Lower lobe of right lung (tissue), 2 donors: Measurements from ENCODE around the gene UAP1L1. TPM values are rescaled to one million over a fixed set of nuclear protein-coding genes. Genes with fewer than 3 reads are reported as not detected.

Experiments
- ATAC-seq, 2 donors: fragments of 200-7000 bp; cut with Tn5 transposase; one replicate each; pipeline ENCODE4 v1.9.1; 2020 to 2022; ENCODE audit warnings: mild to moderate bottlenecking in 2 of 2, moderate library complexity in 2 of 2
- DNase-seq: peaks from one replicate; pipeline ENCODE4 v3.0.0-alpha.2; 2020
- H3K27ac ChIP-seq: fragments of 200-600 bp; one replicate; pipeline ENCODE4 v1.8.0; 2022
- H3K27me3 ChIP-seq: fragments of 200-600 bp; one replicate; pipeline ENCODE4 v1.8.0; 2022; ENCODE audit warnings: low read depth
- H3K36me3 ChIP-seq: fragments of 200-600 bp; one replicate; pipeline ENCODE4 v1.8.0; 2022; ENCODE audit warnings: mild to moderate bottlenecking
- H3K4me1 ChIP-seq: fragments of 200-600 bp; one replicate; pipeline ENCODE4 v1.8.0; 2022
- H3K4me3 ChIP-seq: fragments of 200-600 bp; one replicate; pipeline ENCODE4 v1.8.0; 2022; ENCODE audit warnings: mild to moderate bottlenecking
- H3K9me3 ChIP-seq: fragments of 200-600 bp; one replicate; pipeline ENCODE4 v1.8.0; 2022
- intact Hi-C: fragments of 100-400 bp; cut with DNase I; formaldehyde crosslinking; loops from one replicate; pipeline ENCODE4 v1.11.0; 2022
- total RNA-seq: library from RNA; stranded (reverse); fragmentation: NEBNext Ultra II Directional; extraction: Animal tissue kit (Norgen Biotek cat#: 25700); gene quantifications from one replicate; pipeline ENCODE4 v1.2.1, GENCODE V29; 2021
- TF ChIP-seq, protein P1 (sequence below): fragments of 200-600 bp; IDR thresholded peaks from one replicate; pipeline ENCODE4 v1.8.0; 2022; ENCODE audit warnings: antibody characterized with exemption, mild to moderate bottlenecking
- donor health status: DM: no; HTN: yes; CAD: no; lungs with severe emphysema.

The UAP1L1 gene
- total RNA-seq, 1 donor from 2014 or later: 29.7 TPM

DNA sequence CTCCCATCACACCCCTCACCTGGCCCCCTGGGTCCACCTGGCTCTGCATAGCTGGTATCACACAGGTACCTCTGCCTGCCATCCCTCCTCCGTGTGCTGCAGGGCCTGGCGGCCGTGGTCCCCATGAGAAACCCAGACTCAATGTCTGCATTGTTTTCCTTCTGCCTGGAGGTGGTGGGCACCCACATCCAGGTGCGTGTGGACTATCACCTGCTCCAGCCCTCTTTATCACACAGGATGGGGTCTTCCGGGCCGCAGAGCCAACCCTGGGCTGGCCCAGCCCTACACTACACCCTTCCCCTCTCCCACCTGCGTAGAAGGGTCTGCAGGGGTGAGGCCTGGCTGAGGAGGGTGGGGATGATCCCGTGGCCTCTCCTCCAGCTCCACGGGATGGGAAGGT is 38.4 kb upstream of the UAP1L1 start:
- intact Hi-C loops: no loop called here
- Histone ChIP-seq H3K4me1 (peaks cover 36% of the 10 kb centered on the region), H3K4me3 (no peak overlapping the region), H3K36me3 (peaks cover 19% of the 10 kb centered on the region), H3K9me3 (no peaks in the 10 kb centered on the region), H3K27me3 (peaks cover 8% of the 10 kb centered on the region), H3K27ac (no peak overlapping the region)
- no peak for DNase-seq
- no peak for ATAC-seq
- TF ChIP-seq, protein P1, sequence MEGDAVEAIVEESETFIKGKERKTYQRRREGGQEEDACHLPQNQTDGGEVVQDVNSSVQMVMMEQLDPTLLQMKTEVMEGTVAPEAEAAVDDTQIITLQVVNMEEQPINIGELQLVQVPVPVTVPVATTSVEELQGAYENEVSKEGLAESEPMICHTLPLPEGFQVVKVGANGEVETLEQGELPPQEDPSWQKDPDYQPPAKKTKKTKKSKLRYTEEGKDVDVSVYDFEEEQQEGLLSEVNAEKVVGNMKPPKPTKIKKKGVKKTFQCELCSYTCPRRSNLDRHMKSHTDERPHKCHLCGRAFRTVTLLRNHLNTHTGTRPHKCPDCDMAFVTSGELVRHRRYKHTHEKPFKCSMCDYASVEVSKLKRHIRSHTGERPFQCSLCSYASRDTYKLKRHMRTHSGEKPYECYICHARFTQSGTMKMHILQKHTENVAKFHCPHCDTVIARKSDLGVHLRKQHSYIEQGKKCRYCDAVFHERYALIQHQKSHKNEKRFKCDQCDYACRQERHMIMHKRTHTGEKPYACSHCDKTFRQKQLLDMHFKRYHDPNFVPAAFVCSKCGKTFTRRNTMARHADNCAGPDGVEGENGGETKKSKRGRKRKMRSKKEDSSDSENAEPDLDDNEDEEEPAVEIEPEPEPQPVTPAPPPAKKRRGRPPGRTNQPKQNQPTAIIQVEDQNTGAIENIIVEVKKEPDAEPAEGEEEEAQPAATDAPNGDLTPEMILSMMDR: no peak

DNA sequence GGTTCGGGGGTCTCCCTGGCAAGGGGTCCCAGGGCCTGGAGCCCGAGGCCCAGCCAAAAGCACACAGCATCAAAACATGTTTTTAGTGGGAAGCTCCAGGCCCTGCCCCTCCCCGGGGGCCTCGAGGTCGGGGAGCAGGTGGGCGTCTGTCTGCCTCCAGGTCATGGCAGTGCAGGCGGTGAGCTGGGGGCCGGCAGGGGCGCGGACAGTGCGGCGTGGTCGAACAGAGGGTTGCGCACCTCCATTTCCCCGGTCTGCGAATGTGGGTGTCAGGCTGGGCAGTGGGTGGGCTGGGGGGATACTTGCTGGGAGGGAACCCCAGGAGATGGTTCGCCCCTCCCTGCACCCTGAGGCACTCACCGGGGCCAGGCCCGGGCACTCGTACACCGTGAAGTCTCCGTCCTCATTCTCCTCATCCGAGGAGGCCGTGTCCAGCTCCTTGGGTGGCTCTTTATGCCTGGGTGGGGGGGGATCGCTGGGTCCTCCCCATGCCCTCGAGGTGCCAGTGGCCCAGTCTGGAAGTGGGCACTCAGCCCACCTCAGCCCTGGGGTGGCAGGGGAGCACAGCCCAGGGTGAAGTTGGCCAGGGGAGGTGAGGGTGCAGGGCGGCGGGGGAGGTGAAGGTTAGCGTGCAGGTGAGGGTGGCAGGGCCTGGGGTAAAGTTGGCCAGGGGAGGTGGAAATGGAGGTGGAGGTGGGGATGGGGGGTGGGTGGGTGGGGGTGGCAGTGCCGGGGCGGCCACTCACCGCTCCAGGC is 37.5 kb upstream of the UAP1L1 start:
- ATAC-seq (no peak), DNase-seq (no peak)
- Histone ChIP-seq H3K27me3 (peaks cover 16% of the 10 kb centered on the region), H3K9me3 (no peaks in the 10 kb centered on the region), H3K4me1 (peaks cover 39% of the 10 kb centered on the region), H3K4me3 (no peak overlapping the region), H3K27ac (no peak overlapping the region), H3K36me3 (peaks cover 19% of the 10 kb centered on the region)
- intact Hi-C loops: no loop called here
- TF ChIP-seq, protein P1: no peak

DNA sequence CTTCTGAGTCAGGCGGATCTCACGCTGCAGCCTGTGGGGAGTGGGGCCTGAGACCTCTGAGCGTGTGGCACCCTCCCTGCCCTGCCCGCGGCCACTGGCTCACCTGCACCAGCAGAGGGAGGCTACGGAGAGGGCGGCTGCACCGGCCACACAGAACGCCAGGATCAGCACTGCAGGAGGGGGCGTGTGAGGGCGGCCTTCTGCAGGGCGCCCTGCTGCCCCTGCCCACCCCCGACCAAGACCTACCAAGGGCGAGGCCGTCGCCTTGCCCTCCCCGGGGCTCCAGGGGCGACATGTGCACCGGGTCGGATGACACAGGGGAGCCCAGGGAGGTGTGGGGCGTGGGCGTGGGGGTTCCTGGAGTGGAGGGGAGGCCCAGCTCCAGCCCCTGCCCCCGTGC is 36.7 kb upstream of the UAP1L1 start:
- no peaks in the 10 kb centered on the region for H3K9me3 ChIP-seq
- TF ChIP-seq, protein P1: no peak
- ATAC-seq (no peak), DNase-seq (no peak)
- peaks cover 19% of the 10 kb centered on the region for H3K36me3 ChIP-seq
- intact Hi-C loops: no loop called here
- H3K27me3 ChIP-seq: peaks cover 23% of the 10 kb centered on the region
- peak overlapping the region; percentile 25 for H3K4me3 ChIP-seq
- peaks cover 38% of the 10 kb centered on the region for H3K4me1 ChIP-seq
- H3K27ac ChIP-seq: peak overlapping the region; percentile 46

DNA sequence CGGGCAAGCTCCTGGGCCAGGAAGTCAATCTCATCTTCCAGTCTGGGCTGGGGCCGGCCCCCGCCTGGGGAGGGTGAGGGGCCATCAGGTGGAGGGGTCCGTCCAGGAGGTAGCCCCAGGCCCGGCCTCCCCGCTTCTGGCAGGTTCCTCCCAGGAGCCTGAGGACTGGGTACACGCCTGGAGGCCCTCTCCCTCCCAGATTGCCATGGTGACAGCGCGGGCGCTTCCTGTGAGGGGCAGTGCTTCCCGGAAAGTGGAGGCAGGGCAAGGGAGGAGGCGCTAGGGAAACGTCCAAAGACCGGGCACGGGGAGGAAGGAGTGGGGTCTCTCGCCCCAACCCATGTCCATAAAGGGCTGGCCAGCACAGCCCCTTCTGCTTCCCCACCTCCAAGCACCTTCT is 36.2 kb upstream of the UAP1L1 start:
- no peaks in the 10 kb centered on the region for H3K9me3 ChIP-seq

DNA sequence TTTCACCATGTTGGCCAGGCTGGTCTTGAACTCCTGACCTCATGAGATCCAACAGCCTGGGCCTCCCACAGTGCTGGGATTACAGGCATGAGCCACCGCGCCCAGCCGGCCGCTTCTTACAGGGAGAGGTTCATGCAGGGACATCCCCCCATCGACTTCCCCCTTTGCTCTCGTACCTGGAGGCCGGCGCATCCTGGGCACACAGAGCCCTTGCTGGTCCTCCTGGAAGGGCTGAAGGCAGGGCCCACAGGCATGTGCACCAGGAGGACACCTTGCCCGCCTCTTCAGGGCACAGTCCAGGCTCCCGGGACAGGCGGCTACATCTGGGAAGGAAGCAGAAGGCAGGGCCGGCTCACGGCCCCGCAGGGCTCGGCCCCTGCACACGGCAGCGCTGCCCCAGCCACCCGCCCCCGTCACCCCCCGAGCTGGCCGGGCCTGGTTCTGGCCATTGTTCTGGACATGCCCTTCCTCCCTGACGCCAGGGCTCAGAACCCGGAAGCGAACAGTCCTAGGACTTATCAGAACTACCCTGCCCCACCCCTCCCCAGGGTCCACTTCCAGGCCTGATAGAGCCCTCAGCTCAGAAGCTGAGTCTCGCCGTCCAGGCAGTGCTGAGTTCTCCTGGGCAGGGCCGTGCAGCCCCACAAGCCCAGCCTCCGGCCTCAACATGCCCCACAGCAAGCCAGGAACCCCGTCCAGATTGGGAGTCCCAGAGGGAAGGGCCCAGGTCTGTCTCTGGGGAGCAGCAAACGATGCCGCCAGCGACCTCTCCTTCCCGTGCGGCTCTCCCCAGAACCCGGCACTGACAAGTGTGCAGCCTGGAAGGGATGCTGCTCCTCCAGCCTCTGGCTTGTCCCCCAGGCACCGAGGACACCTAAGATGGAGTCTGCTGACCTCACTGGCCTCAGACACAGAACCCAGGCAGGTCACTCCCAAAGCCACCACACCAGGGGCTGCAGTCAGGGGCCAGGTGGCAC is 34.3 kb upstream of the UAP1L1 start:
- Histone ChIP-seq H3K27me3 (peaks cover 45% of the 10 kb centered on the region), H3K4me1 (peaks cover 45% of the 10 kb centered on the region), H3K9me3 (no peaks in the 10 kb centered on the region), H3K27ac (peak overlapping the region; percentile 78), H3K4me3 (peak overlapping the region; percentile 67), H3K36me3 (peaks cover 19% of the 10 kb centered on the region)
- TF ChIP-seq, protein P1: no peak
- intact Hi-C loops: no loop called here
- DNase-seq (no peak), ATAC-seq (peak in 1 of 2 donors; percentile 6)

More for the DNA sequence above, 36.2 kb upstream of the UAP1L1 start:
- Histone ChIP-seq H3K27me3 (peaks cover 26% of the 10 kb centered on the region), H3K36me3 (peaks cover 19% of the 10 kb centered on the region), H3K27ac (peak overlapping the region; percentile 46), H3K4me1 (peaks cover 38% of the 10 kb centered on the region), H3K4me3 (peak overlapping the region; percentile 25)
- TF ChIP-seq, protein P1: no peak
- no peak for DNase-seq
- ATAC-seq: peak in 1 of 2 donors; percentile 17
- intact Hi-C loops: no loop called here
